Cardiac fibroblast (primary cell): Measurements from ENCODE around the gene STXBP4.
"Not testable (repeated sequence)": the region's sequence is repeated elsewhere in the genome, so short reads cannot be mapped to it uniquely, and the experiment has no call there.

Experiments
- DNase-seq, 2 donors: peaks; one replicate each; pipeline versions ENCODE4 v3.0.0 to v3.0.0-alpha.2; 2010; ENCODE audit warnings: low read depth in 2 of 2
- H3K4me3 ChIP-seq, 2 donors: replicated peaks in 1 of 2; 1 replicate in 1 of 2; 2 replicates in 1 of 2; pipeline ENCODE4 v1.5.1; 2011; ENCODE audit warnings: low read depth in 2 of 2, low read length in 2 of 2, mild to moderate bottlenecking in 2 of 2, moderate library complexity in 1 of 2
- CTCF ChIP-seq: IDR thresholded peaks from one replicate; pipeline ENCODE4 v1.5.1; 2011; ENCODE audit warnings: low read depth, mild to moderate bottlenecking, low read length, inconsistent platforms

The STXBP4 gene

GRCh38 chr17:55069983-55070529 lies 101.5 kb downstream of the STXBP4 start:
- no peak for TF ChIP-seq CTCF
- DNase-seq, result no peak
- H3K4me3 ChIP-seq, result no peak overlapping the region

GRCh38 chr17:55072898-55073297 lies 104.3 kb downstream of the STXBP4 start:
- DNase-seq, result no peak
- TF ChIP-seq CTCF, result no peak

GRCh38 chr17:55073467-55073866 lies 104.9 kb downstream of the STXBP4 start:
- DNase-seq, H3K4me3 ChIP-seq: not testable (repeated sequence)

More at GRCh38 chr17:55072898-55073297, 104.3 kb downstream of the STXBP4 start:
- no peak overlapping the region for H3K4me3 ChIP-seq

GRCh38 chr17:55081559-55081958 lies 113.0 kb downstream of the STXBP4 start:
- H3K4me3 ChIP-seq, result no peak overlapping the region
- no peak for DNase-seq
- no peak for TF ChIP-seq CTCF

- no peak overlapping the region for H3K4me3 ChIP-seq
- DNase-seq, result peak; percentile 88 to 90
- TF ChIP-seq CTCF, result no peak
These were observed 118.1 kb downstream of the STXBP4 start for GRCh38 chr17:55086635-55087058.

GRCh38 chr17:55089256-55089655 lies 120.7 kb downstream of the STXBP4 start:
- no peak overlapping the region for H3K4me3 ChIP-seq
- TF ChIP-seq CTCF, result no peak
- no peak for DNase-seq

GRCh38 chr17:55090079-55090492 lies 121.5 kb downstream of the STXBP4 start:
- H3K4me3 ChIP-seq, result no peak overlapping the region
- DNase-seq, result peak; percentile 25 to 55
- TF ChIP-seq CTCF, result no peak
